Colon (tissue), 2 donors: ENCODE measurements around the gene SLC1A5.
"Not testable (repeated sequence)": the region's sequence is repeated elsewhere in the genome, so short reads cannot be mapped to it uniquely, and the experiment has no call there.

Source experiments
- FAIRE-seq: peaks from 2 replicates; lab custom pipeline; 2012; peaks lifted over from hg19 to GRCh38; lab: Jason Lieb, UNC
- donor health status: control.
- donor health status: control.

Gene SLC1A5

DNA sequence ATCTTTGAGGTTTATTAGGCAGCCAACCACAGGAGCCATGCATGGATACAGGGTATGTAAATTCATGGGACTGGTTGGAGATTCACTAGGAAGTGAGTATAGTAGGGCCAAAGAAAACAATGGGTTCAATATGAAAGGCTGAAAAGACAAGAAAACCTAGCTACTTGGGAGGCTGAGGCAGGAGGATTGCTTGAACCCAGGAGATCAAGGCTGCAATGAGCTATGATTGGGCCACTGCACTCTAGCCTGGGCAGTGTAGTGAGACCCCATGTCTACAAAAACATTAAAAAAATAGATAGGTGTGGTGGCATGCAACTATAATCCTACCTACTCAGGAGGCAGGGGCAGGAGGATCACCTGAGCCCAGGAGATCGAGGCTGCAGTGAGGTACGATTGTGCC is 10.3 kb upstream of the SLC1A5 start:
- no peak for FAIRE-seq

DNA sequence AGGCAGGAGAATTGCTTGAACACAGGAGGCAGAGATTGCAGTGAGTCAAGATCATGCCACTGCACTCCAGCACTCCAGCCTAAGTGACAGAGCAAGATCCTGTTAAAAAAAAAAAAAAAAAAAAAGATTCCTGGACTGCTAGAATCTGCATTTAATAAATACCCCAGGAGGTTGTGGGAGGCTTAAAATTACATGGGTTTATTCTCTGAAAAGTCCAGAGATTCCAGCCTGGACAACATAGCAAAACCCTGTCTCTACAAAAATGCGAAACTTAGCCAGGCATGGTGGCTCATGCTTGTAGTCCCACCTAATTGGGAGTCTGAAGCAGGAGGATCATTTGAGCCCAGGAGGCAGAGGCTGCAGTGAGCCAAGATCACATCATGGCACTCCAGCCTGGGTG is 9.5 kb upstream of the SLC1A5 start:
- no peak for FAIRE-seq

DNA sequence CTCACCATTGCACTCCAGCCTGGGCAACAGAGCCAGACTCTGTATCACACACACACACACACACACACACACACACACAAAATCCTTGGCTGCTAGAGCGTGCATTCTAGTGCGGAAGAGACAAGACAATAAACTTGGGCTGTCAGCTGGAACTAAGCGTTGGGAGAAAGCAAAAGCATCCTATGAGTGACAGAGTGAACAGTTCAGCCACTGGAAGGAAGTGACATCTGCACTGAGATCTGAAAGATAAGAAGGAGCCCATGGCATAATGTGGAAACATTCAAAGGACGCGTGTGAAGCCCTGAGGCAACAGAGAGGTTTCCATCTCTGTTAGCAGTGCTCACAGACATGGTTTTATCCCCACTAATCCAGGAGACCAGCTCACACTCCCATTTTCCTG is 3.5 kb upstream of the SLC1A5 start:
- FAIRE-seq = no peak

DNA sequence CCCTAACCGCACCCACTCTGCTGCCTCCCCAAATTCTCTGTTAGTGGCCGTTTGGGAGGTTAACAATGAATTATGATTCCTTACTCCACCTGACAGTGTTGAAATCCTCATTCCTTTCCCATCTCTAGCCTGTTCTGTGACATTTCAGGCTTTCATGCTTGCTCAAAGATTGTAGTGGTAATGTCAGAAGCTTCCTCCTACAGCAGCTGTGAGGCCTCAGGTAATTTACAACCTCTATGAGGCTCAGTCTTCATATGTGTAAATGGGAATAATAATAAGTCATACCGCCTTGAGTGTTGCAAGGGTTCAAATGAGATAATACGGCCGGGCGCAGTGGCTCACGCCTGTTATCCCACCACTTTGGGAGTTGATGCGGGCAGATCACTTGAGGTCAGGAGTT is 977 bp upstream of the SLC1A5 start:
- FAIRE-seq = no peak

DNA sequence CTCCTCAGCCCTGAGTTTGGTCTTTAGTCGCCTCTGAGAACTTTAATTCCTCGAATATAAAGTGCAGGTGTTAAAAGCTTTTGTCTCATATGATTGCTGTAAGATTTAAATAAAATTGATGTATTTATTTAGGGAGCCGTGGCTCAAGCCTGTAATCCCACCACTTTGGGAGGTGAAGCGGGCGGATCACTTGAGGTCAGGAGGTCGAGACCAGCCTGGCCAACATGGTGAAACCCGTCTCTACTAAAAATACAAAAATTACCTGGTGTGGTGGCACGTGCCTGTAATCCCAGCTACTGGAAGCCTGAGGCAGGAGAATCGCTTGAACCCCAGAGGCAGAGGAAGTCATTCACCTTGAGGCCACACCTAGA is 559 bp upstream of the SLC1A5 start:
- no peak for FAIRE-seq

DNA sequence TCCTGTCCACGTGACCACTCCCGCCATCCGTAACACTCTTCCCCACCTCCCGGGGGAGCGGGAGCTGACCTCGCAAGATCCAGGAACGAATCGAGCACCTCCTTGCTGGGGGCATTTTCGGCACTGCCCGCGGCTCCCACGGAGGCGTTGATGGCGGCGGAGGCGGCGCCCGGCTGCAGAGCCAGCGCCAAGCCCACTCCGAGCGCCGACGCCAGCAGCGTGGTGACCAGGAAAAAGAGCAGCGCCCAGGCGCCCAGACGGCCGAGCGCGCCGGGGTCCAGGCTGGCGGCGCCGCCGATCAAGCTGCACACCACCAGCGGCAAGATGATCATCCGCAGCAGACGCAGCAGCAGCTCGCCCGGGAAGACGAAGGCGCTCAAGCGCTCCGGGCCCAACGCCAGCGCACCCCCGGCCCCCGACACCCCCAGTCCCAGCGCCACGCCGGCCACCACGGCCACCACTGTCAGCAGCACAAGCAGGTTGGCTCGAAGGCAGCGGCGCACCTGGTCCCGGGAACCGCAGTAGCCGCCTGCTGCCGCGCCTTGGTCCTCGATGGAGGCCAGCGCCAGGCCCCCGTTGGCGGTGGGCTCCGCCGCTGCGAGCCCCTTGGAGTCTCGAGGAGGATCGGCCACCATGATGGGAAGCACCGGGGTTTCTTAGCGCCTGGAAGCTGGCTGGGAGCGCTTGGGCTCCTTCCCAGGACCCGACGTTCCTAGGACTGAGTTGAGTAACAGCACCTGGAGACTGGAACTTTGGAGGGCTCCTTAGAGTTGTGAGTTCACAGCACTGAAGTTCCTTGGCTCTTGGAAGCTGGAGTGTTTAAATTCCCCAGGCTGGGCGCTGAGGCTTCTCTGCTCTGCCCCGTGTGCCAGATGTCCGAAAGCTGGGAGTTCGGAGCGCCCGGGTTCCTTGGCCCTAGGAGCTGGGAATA is 798 bp downstream of the SLC1A5 start:
- no peak for FAIRE-seq

DNA sequence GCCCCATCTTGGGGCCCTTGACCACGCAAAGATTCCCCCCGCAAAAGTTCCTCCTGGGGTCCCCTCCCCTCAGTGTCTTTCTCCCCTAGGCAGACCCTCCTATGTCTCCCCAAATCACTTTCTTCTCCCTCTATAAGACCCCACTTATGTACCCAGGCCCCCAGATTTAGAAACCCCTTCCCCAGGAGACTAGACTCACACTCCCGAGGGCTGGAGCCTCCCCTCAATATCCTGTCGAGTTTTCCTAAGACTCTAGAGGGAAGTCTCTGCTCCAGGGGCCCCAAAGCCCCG is 1.4 kb downstream of the SLC1A5 start:
- FAIRE-seq = no peak

DNA sequence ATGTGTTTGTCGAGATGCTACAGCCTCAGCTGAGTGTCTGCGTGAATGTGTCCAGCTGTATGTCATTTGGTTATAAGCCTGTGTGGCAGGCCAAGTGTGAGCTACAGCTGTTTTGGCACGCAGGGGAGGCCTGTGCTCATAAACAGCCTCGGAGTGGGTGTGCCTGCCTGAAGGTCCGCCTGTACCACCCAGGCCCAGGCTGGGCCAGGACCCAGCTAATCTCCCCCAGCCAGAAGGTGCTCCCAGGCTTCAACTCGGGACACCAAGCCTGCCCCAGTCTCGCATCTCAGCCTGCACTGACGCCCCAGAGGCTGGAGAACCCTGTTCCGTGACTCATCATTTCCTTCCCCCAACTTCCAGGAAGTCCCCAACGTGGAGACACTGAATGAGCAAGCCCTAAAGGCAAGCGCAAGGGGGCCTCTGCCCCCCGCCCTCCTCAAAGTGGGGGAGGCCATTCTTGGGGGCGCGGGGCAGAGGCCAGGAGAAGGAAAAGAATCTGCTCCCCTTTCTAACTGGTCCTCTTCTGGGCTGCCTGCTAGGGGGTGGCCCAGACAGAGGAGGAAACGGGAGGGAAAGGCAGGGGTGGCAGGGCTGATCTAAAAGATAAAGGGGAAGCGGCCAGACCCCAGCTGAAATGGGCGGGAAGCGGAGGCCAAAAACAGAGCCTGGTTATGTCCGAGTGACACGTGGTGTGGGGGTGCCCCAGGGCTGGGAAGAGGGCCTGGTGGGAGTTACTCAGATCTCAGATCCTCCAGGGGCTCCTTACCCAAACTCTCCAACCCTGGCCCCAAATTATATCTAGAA is 2.0 kb downstream of the SLC1A5 start:
- no peak for FAIRE-seq

DNA sequence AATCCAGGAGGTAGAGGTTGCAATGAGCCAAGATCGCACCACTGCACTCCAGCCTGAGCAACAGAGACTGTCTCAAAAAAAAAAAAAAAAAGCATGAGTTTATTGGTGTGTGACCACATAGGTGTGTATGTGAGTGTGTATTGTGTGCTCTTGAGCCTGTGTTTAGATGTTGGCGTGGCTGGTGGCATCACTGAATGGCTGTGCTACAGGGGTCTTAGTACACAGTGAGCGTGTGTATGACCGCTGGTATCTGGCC is 2.5 kb downstream of the SLC1A5 start:
- no peak for FAIRE-seq

DNA sequence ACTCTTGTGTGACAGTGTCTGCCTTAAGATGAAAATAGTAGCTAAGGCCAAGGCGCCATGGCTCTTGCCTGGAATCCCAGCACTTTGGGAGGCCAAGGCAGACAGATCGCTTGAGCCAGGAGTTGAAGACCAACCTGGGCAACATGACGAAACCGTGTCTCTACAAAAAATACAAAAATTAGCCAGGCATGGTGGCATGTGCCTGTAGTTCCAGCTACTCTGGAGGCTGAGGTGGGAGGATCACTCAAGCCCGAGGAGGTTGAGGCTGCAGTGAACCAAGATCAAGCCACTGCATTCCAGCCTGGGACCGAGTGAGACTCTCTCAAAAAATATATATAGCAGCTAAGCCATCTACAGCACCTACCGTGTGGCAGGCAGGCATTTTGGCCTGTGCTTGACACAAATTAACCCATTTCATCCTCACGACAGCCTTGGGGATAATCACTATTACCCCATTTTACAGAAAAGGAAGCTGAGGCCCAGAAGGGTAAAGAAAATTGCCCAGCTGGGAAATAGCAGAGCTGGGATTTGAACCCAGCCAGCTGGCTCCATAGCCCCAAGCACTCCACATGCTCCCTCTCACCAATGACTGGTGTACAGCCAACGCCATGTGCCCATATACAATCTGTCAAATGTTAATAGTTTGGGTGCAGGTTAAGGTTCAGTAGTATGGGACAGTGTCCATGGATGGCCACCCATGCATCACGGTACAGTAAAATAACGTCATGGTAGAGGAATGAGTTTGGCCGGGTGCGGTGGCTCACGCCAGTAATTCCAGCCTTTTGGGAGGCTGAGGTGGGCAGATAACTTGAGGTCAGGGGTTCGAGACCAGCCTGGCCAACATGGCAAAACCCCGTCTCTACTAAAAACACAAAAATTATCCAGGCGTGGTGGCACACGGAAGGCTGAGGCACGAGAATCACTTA is 3.1 kb downstream of the SLC1A5 start:
- no peak for FAIRE-seq

DNA sequence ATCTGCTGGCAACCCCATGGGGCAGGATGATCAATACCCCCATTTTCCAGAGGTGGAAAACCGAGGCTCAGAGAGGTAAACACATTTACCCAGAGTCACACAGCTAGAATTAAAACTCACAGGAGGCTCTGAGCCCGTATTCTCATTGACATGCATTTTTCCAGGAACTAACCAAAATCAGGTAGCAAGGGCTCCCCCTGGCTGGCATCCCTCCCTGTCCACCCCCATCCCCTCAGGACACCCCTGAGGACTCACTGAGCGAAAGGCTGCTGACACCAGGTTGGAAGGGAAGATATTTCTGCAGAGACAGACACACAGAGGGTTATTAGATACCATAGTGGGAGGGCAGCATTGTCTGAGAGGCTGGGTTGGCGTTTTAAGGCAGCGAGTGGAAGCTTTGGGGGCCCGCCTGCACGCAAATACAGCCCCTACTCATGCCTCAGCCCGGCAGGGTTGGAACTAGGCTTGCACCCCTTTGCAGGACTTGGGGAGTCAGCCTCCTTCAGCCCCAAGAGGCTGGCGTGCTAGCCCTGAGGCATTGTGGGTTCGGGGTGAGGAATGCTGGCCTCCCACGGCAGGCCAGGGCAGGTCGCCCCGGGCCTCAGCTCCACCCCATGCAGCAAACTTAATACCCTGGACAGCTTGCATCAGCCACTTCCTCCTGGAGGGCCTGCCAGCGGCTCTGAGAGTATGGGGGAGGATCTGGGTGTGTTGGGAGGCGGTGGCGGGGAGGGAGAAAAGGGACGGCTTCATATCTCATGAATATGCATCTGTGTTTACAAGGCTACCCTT is 3.9 kb downstream of the SLC1A5 start:
- FAIRE-seq = no peak

DNA sequence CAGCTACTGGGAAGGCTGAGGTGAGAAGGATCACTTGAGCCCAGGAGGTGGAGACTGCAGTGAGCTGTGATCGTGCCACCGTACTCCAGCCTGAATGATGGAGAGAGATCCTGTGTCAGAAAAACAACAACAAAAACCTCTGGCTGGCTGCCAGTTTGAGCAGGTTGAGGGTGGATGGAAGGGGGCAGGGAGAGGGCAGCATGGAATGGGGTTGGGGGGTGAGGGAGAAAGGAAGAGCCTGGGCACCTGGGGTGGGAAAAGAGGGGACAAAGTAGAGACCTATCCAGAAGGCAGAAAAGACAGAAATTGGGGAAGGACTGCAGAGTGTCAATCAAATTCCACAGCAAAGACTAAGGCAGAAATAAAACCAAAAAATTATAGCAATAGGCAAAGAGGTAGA is 4.7 kb downstream of the SLC1A5 start:
- FAIRE-seq = no peak

DNA sequence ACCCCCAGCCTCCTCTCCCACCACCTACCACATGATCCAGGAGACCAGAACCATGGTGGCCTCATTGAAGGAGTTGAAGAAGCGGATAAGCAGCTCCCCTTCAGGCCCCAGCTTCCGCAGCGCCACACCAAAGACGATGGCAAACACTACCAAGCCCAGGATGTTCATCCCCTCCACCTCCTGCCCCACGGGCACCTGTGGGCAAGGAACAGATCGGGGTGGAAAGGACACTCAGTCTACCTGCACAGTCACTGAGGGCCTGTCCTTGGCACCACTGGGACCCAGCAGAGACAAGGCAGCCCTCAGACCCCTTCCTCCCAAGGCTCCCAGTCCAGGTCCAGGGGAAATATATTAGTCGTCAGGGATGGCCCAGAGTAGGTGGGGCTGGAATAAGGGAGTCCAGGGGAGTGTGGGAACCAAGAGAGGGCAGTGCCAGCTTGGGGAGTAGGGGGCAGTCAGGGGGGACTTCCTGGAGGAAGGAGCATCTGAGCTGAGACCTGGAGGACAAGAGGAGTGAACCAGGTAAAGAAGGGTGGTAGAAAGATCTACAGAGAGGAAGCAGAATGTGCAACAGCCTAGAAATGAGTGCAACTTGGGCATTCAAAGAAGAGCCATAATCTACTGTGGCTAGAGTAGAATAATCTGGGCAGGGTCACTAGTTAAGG is 5.9 kb downstream of the SLC1A5 start:
- FAIRE-seq = no peak

DNA sequence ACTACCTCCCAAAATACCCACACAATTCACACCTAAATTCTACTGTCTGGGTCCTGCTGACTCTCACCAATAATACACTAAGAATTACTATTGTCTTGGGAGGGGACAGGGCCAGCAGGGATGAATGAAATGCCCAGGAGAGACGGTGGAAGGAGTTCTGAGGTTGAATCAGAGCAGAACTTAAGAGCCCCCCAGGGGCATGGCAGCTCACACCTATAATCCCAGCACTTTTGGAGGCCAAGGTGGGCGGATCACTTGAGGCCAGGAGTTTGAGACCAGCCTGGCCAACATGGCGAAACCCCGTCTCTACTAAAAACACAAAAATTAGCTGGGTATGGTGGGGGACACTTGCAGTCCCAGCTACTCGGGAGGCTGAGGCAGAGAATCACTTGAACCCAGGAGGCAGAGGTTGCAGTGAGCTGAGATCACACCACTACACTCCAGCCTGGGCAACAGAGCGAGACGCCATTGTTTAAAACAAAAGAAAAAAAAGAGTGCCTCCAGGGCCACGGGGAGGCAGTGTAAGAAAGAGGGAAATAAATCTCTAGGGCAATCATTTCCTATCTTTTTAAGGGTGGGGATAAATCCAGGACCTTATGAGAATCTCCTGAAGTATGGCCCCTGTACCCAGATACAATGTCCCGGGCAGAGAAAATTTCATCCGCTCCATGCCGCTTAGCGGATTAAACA is 10.3 kb downstream of the SLC1A5 start:
- not testable (repeated sequence) for FAIRE-seq

DNA sequence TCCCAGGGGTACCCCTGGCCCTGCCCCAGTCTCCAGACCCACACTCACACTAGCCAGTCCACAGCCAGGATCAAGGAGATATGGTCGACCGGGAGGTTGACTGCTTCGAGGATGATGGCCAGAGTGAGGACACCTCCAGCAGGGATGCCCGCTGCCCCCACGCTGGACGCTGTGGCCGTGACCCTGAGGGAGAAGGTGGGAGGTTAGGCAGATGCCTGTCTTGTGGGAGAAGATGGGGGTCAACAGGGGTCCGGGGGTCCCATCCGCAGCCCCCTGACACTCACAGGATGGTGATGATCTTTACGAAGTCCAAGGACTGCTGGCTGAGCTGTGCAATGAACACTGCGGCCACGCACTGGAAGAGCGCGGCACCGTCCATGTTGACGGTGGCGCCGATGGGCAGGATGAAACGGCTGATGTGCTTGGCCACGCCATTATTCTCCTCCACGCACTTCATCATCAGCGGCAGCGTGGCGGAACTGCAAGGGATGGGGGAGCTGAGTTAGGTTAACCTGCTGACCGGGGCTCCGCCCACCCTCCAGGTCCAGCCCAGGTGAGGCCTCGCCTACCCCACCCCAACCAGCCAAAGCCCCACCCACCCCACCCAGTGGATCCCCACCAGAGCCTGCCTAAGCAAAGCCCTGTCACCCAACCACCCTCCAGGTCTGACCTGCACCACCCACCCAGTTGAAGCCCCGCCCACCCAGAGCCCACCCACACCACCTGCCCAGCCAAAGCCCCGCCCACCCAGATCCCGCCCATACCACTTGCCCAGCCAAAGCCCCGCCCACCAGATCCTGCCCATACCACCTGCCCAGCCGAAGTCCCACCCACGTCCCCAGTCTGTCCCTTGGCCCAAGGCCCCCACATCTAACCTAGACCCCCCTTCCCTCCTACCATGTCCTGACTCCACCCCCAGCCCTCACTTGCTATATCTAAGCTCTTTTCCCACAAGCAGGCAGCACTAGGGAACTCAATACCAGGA is 11.2 kb downstream of the SLC1A5 start:
- no peak for FAIRE-seq

DNA sequence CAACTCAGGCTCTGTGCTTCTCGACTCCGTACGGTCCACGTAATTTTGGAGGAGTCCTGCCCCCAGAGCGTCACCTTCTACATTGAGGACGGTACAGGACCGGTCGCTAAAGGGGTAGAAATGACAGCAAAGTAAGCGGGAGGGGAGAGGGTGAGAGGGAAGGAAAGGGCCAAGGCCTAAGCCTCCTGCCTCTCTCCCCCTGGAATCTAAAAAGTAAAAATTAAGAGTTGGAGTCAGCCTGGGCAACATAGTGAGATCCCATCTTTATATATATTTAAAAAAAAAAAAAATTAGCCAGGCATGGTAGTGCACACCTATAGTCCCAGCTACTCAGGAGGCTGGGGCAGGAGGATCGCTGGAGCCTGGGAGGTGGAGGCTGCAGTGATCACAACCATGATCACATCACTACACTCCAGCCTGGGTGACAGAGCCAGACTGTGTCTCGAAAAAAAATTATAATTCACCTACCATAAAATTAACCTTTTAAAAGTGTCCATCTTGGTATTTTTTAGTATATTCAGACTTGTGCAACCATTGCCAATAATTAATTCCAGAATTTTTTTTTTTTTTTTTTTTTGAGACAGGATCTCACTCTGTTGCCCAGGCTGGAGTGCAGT is 12.6 kb downstream of the SLC1A5 start:
- FAIRE-seq = no peak

DNA sequence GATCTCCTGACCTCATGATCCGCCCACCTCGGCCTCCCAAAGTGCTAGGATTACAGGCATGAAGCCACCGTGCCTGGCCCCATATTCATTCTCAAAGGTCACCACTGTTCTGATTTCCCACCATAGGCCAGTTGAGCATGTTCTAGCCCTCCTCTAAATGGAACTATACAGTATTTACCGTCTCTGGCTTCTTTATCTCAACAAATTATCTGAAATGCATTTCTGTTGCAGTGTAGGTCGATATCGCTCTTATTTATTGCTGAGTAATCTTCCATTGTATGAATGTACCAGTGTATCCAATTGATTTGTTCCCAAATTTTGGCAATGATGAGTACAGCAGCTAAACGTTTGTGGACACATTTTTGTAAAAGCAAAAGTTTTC is 15.4 kb downstream of the SLC1A5 start:
- FAIRE-seq = no peak

DNA sequence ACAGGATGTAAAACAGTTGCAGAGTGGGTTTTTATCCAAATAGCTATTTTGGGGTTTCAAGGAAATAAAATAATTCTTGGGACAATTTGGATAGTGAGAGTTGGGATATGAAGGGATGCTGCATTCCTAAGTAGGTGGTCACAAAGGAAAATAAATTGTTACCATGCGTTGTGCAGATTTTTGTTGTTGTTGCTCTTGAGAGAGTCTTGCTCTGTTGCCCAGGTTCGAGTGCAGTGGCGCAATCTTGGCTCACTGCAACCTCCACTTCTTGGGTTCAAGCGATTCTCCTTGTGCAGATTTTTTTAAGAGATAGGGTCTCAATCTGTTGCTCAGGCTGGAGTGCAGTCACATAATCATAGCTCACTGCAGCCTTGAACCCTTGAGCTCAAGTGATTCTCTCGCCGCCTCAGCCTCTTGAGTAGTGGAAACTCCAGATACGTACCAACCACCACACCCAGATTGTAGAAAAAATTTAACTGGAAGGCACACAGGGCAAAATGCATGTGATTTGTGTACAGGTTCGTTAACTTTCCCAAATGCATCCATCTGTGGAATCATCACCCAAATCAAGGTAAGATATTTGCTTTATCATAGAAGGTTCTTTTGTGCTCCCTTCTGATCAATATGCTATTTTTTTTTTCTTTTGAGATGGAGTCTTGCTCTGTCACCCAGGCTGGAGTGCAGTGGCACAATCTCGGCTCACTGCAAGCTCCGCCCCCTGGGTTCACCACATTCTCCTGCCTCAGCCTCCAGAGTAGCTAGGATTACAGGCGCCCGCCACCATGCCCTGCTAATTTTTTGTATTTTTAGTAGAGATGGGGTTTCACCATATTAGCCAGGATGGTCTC is 16.0 kb downstream of the SLC1A5 start:
- no peak for FAIRE-seq
